HCT116 (cell line): ENCODE measurements around the gene BAX. TPM values are rescaled to one million over a fixed set of nuclear protein-coding genes. Genes with fewer than 3 reads are reported as not detected.

ENCODE experiments used
- ATAC-seq: fragments of 200-7000 bp; cut with Tn5 transposase; 2 replicates; pipeline ENCODE4 v1.9.1; 2020; ENCODE audit warnings: mild to moderate bottlenecking, moderate library complexity
- BruUV-seq: library from RNA; stranded (reverse); fragments of 400-500 nt; replicated peaks from 2 replicates; lab custom pipeline; 2021; lab: Mats Ljungman, UMichigan
- CTCF ChIA-PET: fragments of 300-600 bp; sonication (Branson Sonifier 250); formaldehyde crosslinking; loops from one replicate; lab custom pipeline; 2021; ENCODE audit warnings: antibody characterized with exemption; lab: Charles Lee
- POLR2A ChIA-PET: fragments of 300-600, 350-600 bp; sonication (Branson Sonifier 250); formaldehyde crosslinking; loops from one replicate; lab custom pipeline; 2021; ENCODE audit warnings: antibody characterized with exemption; lab: Charles Lee
- RAD21 ChIA-PET, 2 experiments: fragments of 300-600 bp; sonication (Branson Sonifier 250); formaldehyde crosslinking; loops; one replicate each; lab custom pipeline; 2023; ENCODE audit warnings: low total read pairs in 2 of 2; ENCODE audit not compliant: uncharacterized antibody in 2 of 2, unreplicated experiment in 2 of 2, low non-redundant PET in 1 of 2; lab: Charles Lee
- DNase-seq: peaks from one replicate; pipeline ENCODE4 v3.0.0-alpha.2; 2010; ENCODE audit warnings: low read depth, low spot score
- H2AFZ ChIP-seq: fragments of 200-600 bp; shearing (Covaris generic), sonication (generic); 2 replicates; pipeline ENCODE4 v1.6.1; 2017; ENCODE audit warnings: low read depth, mixed run types, mixed read lengths, antibody characterized with exemption, low read length; ENCODE audit not compliant: poor library complexity, severe bottlenecking
- H3K27ac ChIP-seq: 2 replicates; pipeline ENCODE4 v1.5.1; 2012; ENCODE audit warnings: low read depth, low read length
- H3K27me3 ChIP-seq: fragments of 200-600 bp; sonication (generic); 2 replicates; pipeline ENCODE4 v1.6.1; 2016; ENCODE audit warnings: mixed run types, low read length, mixed read lengths; ENCODE audit not compliant: insufficient read depth
- H3K36me3 ChIP-seq, 2 experiments: fragments of 200-500 bp in 1 of 2; fragments of 200-600 bp in 1 of 2; sonication (Bioruptor generic) in 1 of 2; sonication (generic) in 1 of 2; 2 replicates each; pipeline versions ENCODE4 v1.5.1 to v1.6.1; 2014 to 2016; ENCODE audit warnings: low read length in 2 of 2, inconsistent platforms in 1 of 2, mixed read lengths in 1 of 2, mixed run types in 1 of 2; ENCODE audit not compliant: insufficient read depth in 2 of 2, control insufficient read depth in 1 of 2
- H3K4me1 ChIP-seq, 2 experiments: fragments of 200-600 bp in 1 of 2; sonication (generic) in 1 of 2; 2 replicates each; pipeline versions ENCODE4 v1.5.1 to v1.6.1; 2012 to 2017; ENCODE audit warnings: low read length in 2 of 2, inconsistent platforms in 1 of 2, mild to moderate bottlenecking in 1 of 2, mixed read lengths in 1 of 2, mixed run types in 1 of 2, moderate library complexity in 1 of 2; ENCODE audit not compliant: insufficient read depth in 2 of 2, control insufficient read depth in 1 of 2
- H3K4me2 ChIP-seq: fragments of 200-600 bp; sonication (generic); 2 replicates; pipeline ENCODE4 v1.6.1; 2017; ENCODE audit warnings: mixed run types, low read length, mixed read lengths
- H3K4me3 ChIP-seq, 2 experiments: fragments of 200-600 bp in 1 of 2; sonication (generic) in 1 of 2; replicated peaks in 1 of 2; 2 replicates each; pipeline ENCODE4 v1.5.1; 2011 to 2016; ENCODE audit warnings: low read length in 2 of 2, control low read depth in 1 of 2, low read depth in 1 of 2, mild to moderate bottlenecking in 1 of 2, mixed read lengths in 1 of 2, mixed run types in 1 of 2
- H3K79me2 ChIP-seq: fragments of 200-600 bp; sonication (generic); 2 replicates; pipeline ENCODE4 v1.6.1; 2017; ENCODE audit warnings: mild to moderate bottlenecking, mixed run types, low read length, moderate library complexity, mixed read lengths; ENCODE audit not compliant: insufficient read depth
- H3K9ac ChIP-seq: fragments of 200-600 bp; sonication (generic); 2 replicates; pipeline ENCODE4 v1.6.1; 2016; ENCODE audit warnings: low read length, mixed read lengths
- H3K9me2 ChIP-seq: fragments of 200-600 bp; sonication (generic), shearing (Covaris generic); 2 replicates; pipeline ENCODE4 v1.6.1; 2017; ENCODE audit warnings: mixed run types, mild to moderate bottlenecking, moderate library complexity; ENCODE audit not compliant: insufficient read depth
- H3K9me3 ChIP-seq, 2 experiments: fragments of 200-500 bp in 1 of 2; fragments of 200-600 bp in 1 of 2; sonication (Bioruptor generic) in 1 of 2; sonication (generic) in 1 of 2; 2 replicates each; pipeline ENCODE4 v1.6.1; 2014 to 2017; ENCODE audit warnings: low read length in 2 of 2, mixed read lengths in 2 of 2, inconsistent platforms in 1 of 2, low read depth in 1 of 2, mild to moderate bottlenecking in 1 of 2, mixed run types in 1 of 2, moderate library complexity in 1 of 2; ENCODE audit not compliant: control insufficient read depth in 1 of 2, insufficient read depth in 1 of 2
- H4K20me1 ChIP-seq: fragments of 200-600 bp; sonication (generic), shearing (Covaris generic); 2 replicates; pipeline ENCODE4 v1.6.1; 2017; ENCODE audit warnings: mixed run types, mild to moderate bottlenecking, moderate library complexity; ENCODE audit not compliant: insufficient read depth
- CBX3 ChIP-seq: IDR thresholded peaks from 2 replicates; pipeline ENCODE4 v1.6.1; 2012; ENCODE audit warnings: low read depth
- EGR1 ChIP-seq: IDR thresholded peaks from 2 replicates; pipeline ENCODE4 v1.6.1; 2012; ENCODE audit warnings: low read depth
- ELF1 ChIP-seq: IDR thresholded peaks from 2 replicates; pipeline ENCODE4 v1.6.1; 2012; ENCODE audit warnings: low read depth, borderline replicate concordance
- EZH2 ChIP-seq: fragments of 200-600 bp; sonication (generic); IDR thresholded peaks from 2 replicates; pipeline ENCODE4 v1.6.1; 2017; ENCODE audit warnings: antibody characterized with exemption, mixed run types
- FOSL1 ChIP-seq: IDR thresholded peaks from 2 replicates; pipeline ENCODE4 v1.6.1; 2012; ENCODE audit warnings: low read depth
- JUND ChIP-seq: IDR thresholded peaks from 2 replicates; pipeline ENCODE4 v1.6.1; 2012
- POLR2AphosphoS5 ChIP-seq: IDR thresholded peaks from 2 replicates; pipeline ENCODE4 v1.6.1; 2011; ENCODE audit warnings: mild to moderate bottlenecking, low read depth, low read length, moderate library complexity
- RAD21 ChIP-seq: IDR thresholded peaks from 2 replicates; pipeline ENCODE4 v1.6.1; 2012; ENCODE audit warnings: low read depth, mild to moderate bottlenecking
- SIN3A ChIP-seq: IDR thresholded peaks from 2 replicates; pipeline ENCODE4 v1.6.1; 2012; ENCODE audit warnings: low read depth
- SP1 ChIP-seq: IDR thresholded peaks from 2 replicates; pipeline ENCODE4 v1.6.1; 2012; ENCODE audit warnings: low read depth
- SRF ChIP-seq: IDR thresholded peaks from 2 replicates; pipeline ENCODE4 v1.6.1; 2012; ENCODE audit warnings: low read depth
- TCF7L2 ChIP-seq: IDR thresholded peaks from 2 replicates; pipeline ENCODE4 v1.7.0; 2011; ENCODE audit warnings: borderline replicate concordance, inconsistent platforms; ENCODE audit not compliant: insufficient read depth, insufficient read length; ENCODE audit errors: extremely low read depth
- YY1 ChIP-seq: IDR thresholded peaks from 2 replicates; pipeline ENCODE4 v1.6.1; 2011; ENCODE audit warnings: low read length, low read depth, moderate library complexity, mild to moderate bottlenecking; ENCODE audit not compliant: insufficient replicate concordance; ENCODE audit errors: extremely low read depth
- ZFX ChIP-seq: fragments of 450-650 bp; IDR thresholded peaks from 2 replicates; pipeline ENCODE4 v1.6.1; 2017
- ZNF274 ChIP-seq: fragments of 200-500 bp; sonication (Bioruptor generic); IDR thresholded peaks from 2 replicates; pipeline ENCODE4 v1.6.1; 2014; ENCODE audit warnings: mild to moderate bottlenecking, low read depth, low read length, inconsistent platforms
- intact Hi-C: fragments of 100-400 bp; cut with micrococcal nuclease; formaldehyde crosslinking; loops from 2 replicates; pipeline ENCODE4 v1.10.0; 2022
- total RNA-seq: library from RNA; stranded (reverse); gene quantifications from one replicate; pipeline ENCODE4 v1.2.1, GENCODE V29; 2021; ENCODE audit not compliant: unreplicated experiment
- TF ChIP-seq, protein P1 (sequence below), 3 experiments: fragments of 200-600 bp in 1 of 3; sonication (generic) in 1 of 3; IDR thresholded peaks in 2 of 3; conservative IDR thresholded peaks in 1 of 3; 2 replicates each; pipeline ENCODE4 v1.5.1; 2012 to 2017; ENCODE audit warnings: low read depth in 2 of 3, low read length in 2 of 3, antibody characterized with exemption in 1 of 3, borderline replicate concordance in 1 of 3, control low read depth in 1 of 3, mild to moderate bottlenecking in 1 of 3, mixed read lengths in 1 of 3, mixed run types in 1 of 3, moderate library complexity in 1 of 3; ENCODE audit not compliant: insufficient read depth in 1 of 3

BAX gene
- total RNA-seq, 1 experiment from 2014 or later: 96.4 TPM

DNA sequence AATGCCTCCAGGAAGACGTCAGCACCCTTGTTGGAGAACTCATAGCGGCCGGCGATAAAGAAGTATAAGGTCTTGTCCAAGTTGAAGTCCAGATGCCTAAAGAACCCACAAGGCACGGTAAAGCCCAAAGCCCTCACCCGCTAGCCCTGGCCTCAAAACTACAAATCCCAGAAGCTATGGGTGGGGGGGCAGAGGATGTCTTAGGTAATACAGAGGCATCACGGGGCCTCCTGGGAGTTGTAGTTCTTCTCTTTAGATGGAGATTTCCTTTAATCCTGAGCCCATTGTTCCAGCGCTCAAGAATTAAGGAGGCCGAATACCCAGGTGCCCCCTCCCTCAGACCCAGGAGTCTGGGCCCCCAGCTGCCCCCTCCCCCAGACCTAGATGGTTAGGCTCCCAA, 27.6 kb downstream of the BAX start:
- no peak overlapping the region for H3K9ac ChIP-seq
- H3K4me2 ChIP-seq: no peak overlapping the region
- H3K27ac ChIP-seq: no peak overlapping the region
- ChIA-PET POLR2A (interaction anchor here (4.1 kb wide), 1 partner anchor 11 kb away, joined by 17 read pairs; the partner anchor contains the start of genes GYS1 and RUVBL2), CTCF (interaction anchor here (3.7 kb wide), 1 partner anchor 11 kb away, joined by 29 read pairs; the partner anchor contains the start of genes GYS1 and RUVBL2), RAD21 (no interaction called here)
- BruUV-seq: no TSS peak
- intact Hi-C loops: no loop called here
- no peaks in the 10 kb centered on the region for H3K79me2 ChIP-seq
- no peak for TF ChIP-seq ELF1
- no peak for TF ChIP-seq RAD21
- peaks cover 14 to 29% of the 10 kb centered on the region in 2 experiments; a peak in 3 of 4 replicates for H3K36me3 ChIP-seq
- DNase-seq (no peak), ATAC-seq (no peak)
- no peaks in the 10 kb centered on the region for H3K27me3 ChIP-seq
- H3K4me1 ChIP-seq: peaks cover 5 to 14% of the 10 kb centered on the region in 2 experiments; a peak in 3 of 4 replicates
- no peak overlapping the region for H2AFZ ChIP-seq
- no peak overlapping the region for H3K4me3 ChIP-seq
- H3K9me2 ChIP-seq: no peaks in the 10 kb centered on the region
- no peaks in the 10 kb centered on the region for H4K20me1 ChIP-seq
- H3K9me3 ChIP-seq: no peaks in the 10 kb centered on the region

DNA sequence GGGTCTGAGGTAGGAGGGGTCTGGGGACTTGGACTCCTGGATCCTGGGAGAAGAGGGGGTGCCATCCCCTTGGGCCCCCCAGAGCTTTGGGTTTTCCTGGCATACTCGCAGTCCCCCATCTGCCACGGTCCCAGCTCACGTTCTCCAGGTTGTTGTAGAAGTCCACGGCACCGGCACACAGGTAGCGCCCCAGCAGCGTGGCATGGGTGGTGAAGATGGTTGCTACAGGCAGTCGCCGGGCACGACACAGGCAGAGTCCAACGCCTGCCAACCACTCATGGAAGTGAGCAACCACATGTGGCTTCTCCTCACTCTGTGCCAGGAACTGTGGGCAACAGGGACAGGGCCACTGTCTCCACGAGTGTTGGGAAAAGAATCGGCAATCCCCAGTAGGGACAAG, 31.0 kb downstream of the BAX start:
- no TSS peak for BruUV-seq
- POLR2A ChIA-PET: no interaction called here

More for the DNA sequence above, 31.0 kb downstream of the BAX start:
- no peak for ATAC-seq
- H3K27ac ChIP-seq: no peak overlapping the region
- H2AFZ ChIP-seq: no peak overlapping the region
- intact Hi-C loops: no loop called here
- H3K36me3 ChIP-seq: peaks cover 14 to 30% of the 10 kb centered on the region in 2 experiments; a peak in 3 of 4 replicates
- ChIA-PET CTCF (interaction anchor here (0.6 kb wide), 1 partner anchor 1456 kb away, joined by 3 read pairs; no protein-coding TSS in a partner anchor), RAD21 (no interaction called here)
- H3K4me1 ChIP-seq: peaks cover 0 to 3% of the 10 kb centered on the region in 2 experiments; a peak in 1 of 4 replicates
- no peaks in the 10 kb centered on the region for H4K20me1 ChIP-seq
- H3K9me2 ChIP-seq: no peaks in the 10 kb centered on the region
- DNase-seq: no peak
- no peak overlapping the region for H3K9ac ChIP-seq
- no peak for TF ChIP-seq ZNF274
- TF ChIP-seq CBX3: no peak
- no peak for TF ChIP-seq EGR1
- no peak for TF ChIP-seq EZH2
- no peak for TF ChIP-seq TCF7L2
- TF ChIP-seq YY1: no peak
- TF ChIP-seq JUND: no peak
- TF ChIP-seq, protein P1, sequence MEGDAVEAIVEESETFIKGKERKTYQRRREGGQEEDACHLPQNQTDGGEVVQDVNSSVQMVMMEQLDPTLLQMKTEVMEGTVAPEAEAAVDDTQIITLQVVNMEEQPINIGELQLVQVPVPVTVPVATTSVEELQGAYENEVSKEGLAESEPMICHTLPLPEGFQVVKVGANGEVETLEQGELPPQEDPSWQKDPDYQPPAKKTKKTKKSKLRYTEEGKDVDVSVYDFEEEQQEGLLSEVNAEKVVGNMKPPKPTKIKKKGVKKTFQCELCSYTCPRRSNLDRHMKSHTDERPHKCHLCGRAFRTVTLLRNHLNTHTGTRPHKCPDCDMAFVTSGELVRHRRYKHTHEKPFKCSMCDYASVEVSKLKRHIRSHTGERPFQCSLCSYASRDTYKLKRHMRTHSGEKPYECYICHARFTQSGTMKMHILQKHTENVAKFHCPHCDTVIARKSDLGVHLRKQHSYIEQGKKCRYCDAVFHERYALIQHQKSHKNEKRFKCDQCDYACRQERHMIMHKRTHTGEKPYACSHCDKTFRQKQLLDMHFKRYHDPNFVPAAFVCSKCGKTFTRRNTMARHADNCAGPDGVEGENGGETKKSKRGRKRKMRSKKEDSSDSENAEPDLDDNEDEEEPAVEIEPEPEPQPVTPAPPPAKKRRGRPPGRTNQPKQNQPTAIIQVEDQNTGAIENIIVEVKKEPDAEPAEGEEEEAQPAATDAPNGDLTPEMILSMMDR (IDR thresholded peaks at IDR 0.05 in 2 of 3, conservative IDR thresholded peaks at IDR 0.05 in 1 of 3; ENCODE audit: borderline replicate concordance in 1 of 3, insufficient read depth in 1 of 3, low read depth in 2 of 3, low read length in 2 of 3): no peak
- no peak for TF ChIP-seq FOSL1
- no peak for TF ChIP-seq SIN3A
- no peak for TF ChIP-seq ELF1
- TF ChIP-seq POLR2AphosphoS5: no peak
- no peak for TF ChIP-seq ZFX
- TF ChIP-seq SP1: no peak
- no peak for TF ChIP-seq SRF
- no peaks in the 10 kb centered on the region for H3K9me3 ChIP-seq
- H3K4me3 ChIP-seq: no peak overlapping the region
- peaks cover 6% of the 10 kb centered on the region for H3K79me2 ChIP-seq
- no peak overlapping the region for H3K4me2 ChIP-seq
- no peaks in the 10 kb centered on the region for H3K27me3 ChIP-seq
